ENCODE measurements around the gene SELENOT. TPM values are rescaled to one million over a fixed set of nuclear protein-coding genes. Genes with fewer than 3 reads are reported as not detected.
A peak's percentile ranks its signal among the peaks of the same experiment; 100 is the strongest.

SELENOT gene
- polyA plus RNA-seq, 1 donor from 2014 or later, result 268 TPM

- no peak overlapping the region for H3K27ac ChIP-seq (ENCODE audit: low read length)
- H3K9ac ChIP-seq (ENCODE audit: low read length), result no peak overlapping the region
- H3K36me3 ChIP-seq (ENCODE audit: insufficient read depth, low read length), result no peaks in the 10 kb centered on the region
- H3K4me3 ChIP-seq (ENCODE audit: low read length), result peak overlapping the region; percentile 21
- no peak for TF ChIP-seq SMC3 (conservative IDR thresholded peaks at IDR 0.05; ENCODE audit: poor library complexity)
- no peak for TF ChIP-seq CTCF (IDR thresholded peaks at IDR 0.05; ENCODE audit: poor library complexity, severe bottlenecking)
- TF ChIP-seq TAF1 (IDR thresholded peaks at IDR 0.05; ENCODE audit: low read depth), result no peak
- TF ChIP-seq MXI1 (conservative IDR thresholded peaks at IDR 0.05; ENCODE audit: poor library complexity, severe bottlenecking), result no peak
- no peak for TF ChIP-seq RAD21 (conservative IDR thresholded peaks at IDR 0.05)
- no peak for TF ChIP-seq EP300 (conservative IDR thresholded peaks at IDR 0.05; ENCODE audit: poor library complexity, severe bottlenecking)
- TF ChIP-seq, protein P1, sequence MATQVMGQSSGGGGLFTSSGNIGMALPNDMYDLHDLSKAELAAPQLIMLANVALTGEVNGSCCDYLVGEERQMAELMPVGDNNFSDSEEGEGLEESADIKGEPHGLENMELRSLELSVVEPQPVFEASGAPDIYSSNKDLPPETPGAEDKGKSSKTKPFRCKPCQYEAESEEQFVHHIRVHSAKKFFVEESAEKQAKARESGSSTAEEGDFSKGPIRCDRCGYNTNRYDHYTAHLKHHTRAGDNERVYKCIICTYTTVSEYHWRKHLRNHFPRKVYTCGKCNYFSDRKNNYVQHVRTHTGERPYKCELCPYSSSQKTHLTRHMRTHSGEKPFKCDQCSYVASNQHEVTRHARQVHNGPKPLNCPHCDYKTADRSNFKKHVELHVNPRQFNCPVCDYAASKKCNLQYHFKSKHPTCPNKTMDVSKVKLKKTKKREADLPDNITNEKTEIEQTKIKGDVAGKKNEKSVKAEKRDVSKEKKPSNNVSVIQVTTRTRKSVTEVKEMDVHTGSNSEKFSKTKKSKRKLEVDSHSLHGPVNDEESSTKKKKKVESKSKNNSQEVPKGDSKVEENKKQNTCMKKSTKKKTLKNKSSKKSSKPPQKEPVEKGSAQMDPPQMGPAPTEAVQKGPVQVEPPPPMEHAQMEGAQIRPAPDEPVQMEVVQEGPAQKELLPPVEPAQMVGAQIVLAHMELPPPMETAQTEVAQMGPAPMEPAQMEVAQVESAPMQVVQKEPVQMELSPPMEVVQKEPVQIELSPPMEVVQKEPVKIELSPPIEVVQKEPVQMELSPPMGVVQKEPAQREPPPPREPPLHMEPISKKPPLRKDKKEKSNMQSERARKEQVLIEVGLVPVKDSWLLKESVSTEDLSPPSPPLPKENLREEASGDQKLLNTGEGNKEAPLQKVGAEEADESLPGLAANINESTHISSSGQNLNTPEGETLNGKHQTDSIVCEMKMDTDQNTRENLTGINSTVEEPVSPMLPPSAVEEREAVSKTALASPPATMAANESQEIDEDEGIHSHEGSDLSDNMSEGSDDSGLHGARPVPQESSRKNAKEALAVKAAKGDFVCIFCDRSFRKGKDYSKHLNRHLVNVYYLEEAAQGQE (IDR thresholded peaks at IDR 0.05; ENCODE audit: borderline replicate concordance), result no peak
- TF ChIP-seq EZH2 (IDR thresholded peaks at IDR 0.05; ENCODE audit: borderline replicate concordance, insufficient read depth, low read length, poor library complexity, severe bottlenecking), result no peak
- TF ChIP-seq POLR2AphosphoS5 (IDR thresholded peaks at IDR 0.05), result no peak
- H3K79me2 ChIP-seq (replicated peaks; ENCODE audit: insufficient read depth, low read length), result peaks cover 80% of the 10 kb centered on the region
- no peaks in the 10 kb centered on the region for H4K20me1 ChIP-seq (ENCODE audit: insufficient read depth)
- H2AFZ ChIP-seq (ENCODE audit: low read depth, low read length), result no peak overlapping the region
- H3F3A ChIP-seq (ENCODE audit: insufficient read depth, low read length, poor library complexity, severe bottlenecking), result no peaks in the 10 kb centered on the region
- no peaks in the 10 kb centered on the region for H3K27me3 ChIP-seq (ENCODE audit: insufficient read depth, low read depth, low read length)
- H3K4me2 ChIP-seq (ENCODE audit: low read length), result no peak overlapping the region
- no peaks in the 10 kb centered on the region for H3K9me2 ChIP-seq (ENCODE audit: insufficient read depth, low read length)
- no peaks in the 10 kb centered on the region for H3K9me3 ChIP-seq (ENCODE audit: low read length)
These were observed 7.7 kb downstream of the SELENOT start for GRCh38 chr3:150610785-150611184.

DNA sequence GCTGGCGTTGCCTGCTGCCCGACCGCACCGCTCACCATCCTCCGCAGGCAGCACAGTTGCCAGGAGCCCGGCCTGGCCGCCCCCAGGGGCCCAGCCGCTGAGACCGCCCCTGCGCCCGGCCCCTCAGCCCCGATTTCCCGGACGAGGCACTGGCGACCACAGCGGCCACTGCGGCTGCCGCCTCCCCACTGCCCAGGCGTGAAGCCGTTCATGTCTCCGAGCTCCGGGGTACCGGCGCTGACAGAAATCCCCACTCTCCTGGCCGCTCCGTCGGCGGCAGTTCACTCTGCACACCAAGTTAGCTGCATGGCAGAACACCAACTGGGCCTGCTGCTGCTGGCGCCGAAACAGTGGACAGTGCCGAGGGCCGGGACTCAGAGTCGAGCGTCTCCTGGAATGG, 8.5 kb downstream of the SELENOT start:
- Histone ChIP-seq H3K9ac (ENCODE audit: low read length) (no peak overlapping the region), H3K9me3 (ENCODE audit: low read length) (no peaks in the 10 kb centered on the region), H3K4me2 (ENCODE audit: low read length) (no peak overlapping the region), H4K20me1 (ENCODE audit: insufficient read depth) (no peaks in the 10 kb centered on the region), H3K27me3 (ENCODE audit: insufficient read depth, low read depth, low read length) (no peaks in the 10 kb centered on the region), H3K9me2 (ENCODE audit: insufficient read depth, low read length) (no peaks in the 10 kb centered on the region), H3F3A (ENCODE audit: insufficient read depth, low read length, poor library complexity, severe bottlenecking) (no peaks in the 10 kb centered on the region), H3K27ac (ENCODE audit: low read length) (no peak overlapping the region), H3K4me3 (ENCODE audit: low read length) (no peak overlapping the region), H3K79me2 (replicated peaks; ENCODE audit: insufficient read depth, low read length) (peaks cover 73% of the 10 kb centered on the region), H2AFZ (ENCODE audit: low read depth, low read length) (no peak overlapping the region), H3K36me3 (ENCODE audit: insufficient read depth, low read length) (no peaks in the 10 kb centered on the region)
- no peak for TF ChIP-seq EZH2 (IDR thresholded peaks at IDR 0.05; ENCODE audit: borderline replicate concordance, insufficient read depth, low read length, poor library complexity, severe bottlenecking)
- no peak for TF ChIP-seq SMC3 (conservative IDR thresholded peaks at IDR 0.05; ENCODE audit: poor library complexity)
- no peak for TF ChIP-seq CTCF (IDR thresholded peaks at IDR 0.05; ENCODE audit: poor library complexity, severe bottlenecking)
- TF ChIP-seq TAF1 (IDR thresholded peaks at IDR 0.05; ENCODE audit: low read depth), result no peak
- TF ChIP-seq RAD21 (conservative IDR thresholded peaks at IDR 0.05), result no peak
- TF ChIP-seq, protein P1 (IDR thresholded peaks at IDR 0.05; ENCODE audit: borderline replicate concordance), result no peak
- TF ChIP-seq POLR2AphosphoS5 (IDR thresholded peaks at IDR 0.05), result no peak
- TF ChIP-seq EP300 (conservative IDR thresholded peaks at IDR 0.05; ENCODE audit: poor library complexity, severe bottlenecking), result no peak
- TF ChIP-seq MXI1 (conservative IDR thresholded peaks at IDR 0.05; ENCODE audit: poor library complexity, severe bottlenecking), result no peak

Data from neural cell (in vitro differentiated cells).